Measurements from ENCODE around the gene CSGALNACT2. TPM values are rescaled to one million over a fixed set of nuclear protein-coding genes. Genes with fewer than 3 reads are reported as not detected.
"Not testable (repeated sequence)": the region's sequence is repeated elsewhere in the genome, so short reads cannot be mapped to it uniquely, and the experiment has no call there.

The CSGALNACT2 gene
- total and polyA plus RNA-seq, 12 donors: 5.8 to 19.4 (median 12.3) TPM

- intact Hi-C loops (cut with DNase I): no loop called here
- WGBS, 4 donors: 84 to 89% (median 88%) methylated on average over 7 to 10 of the region's 10 CpGs
- no peak for TF ChIP-seq CTCF (IDR thresholded peaks at IDR 0.05)
- no peak for TF ChIP-seq POLR2A (IDR thresholded peaks at IDR 0.05)
These were observed 47.6 kb upstream of the CSGALNACT2 start for GRCh38 chr10:43090664-43091063.

GRCh38 chr10:43091846-43092245 is 46.4 kb upstream of the CSGALNACT2 start:
- DNase-seq: no peak
- H3K27ac ChIP-seq: no peak overlapping the region
- H3K4me3 ChIP-seq: no peak overlapping the region
- H3K36me3 ChIP-seq (replicated peaks in 1 of 2): no peaks in the 10 kb centered on the region
- intact Hi-C loops (cut with DNase I): no loop called here
- 46 to 60% (median 57%) methylated on average over 3 of the region's 3 CpGs for WGBS, 4 donors
- no peaks in the 10 kb centered on the region for H3K27me3 ChIP-seq
- TF ChIP-seq CTCF (IDR thresholded peaks at IDR 0.05) (no peak), POLR2A (IDR thresholded peaks at IDR 0.05) (no peak)
- H3K4me1 ChIP-seq (replicated peaks in 1 of 2): no peaks in the 10 kb centered on the region
- no peaks in the 10 kb centered on the region for H3K9me3 ChIP-seq (replicated peaks in 1 of 3)

More at GRCh38 chr10:43090664-43091063, 47.6 kb upstream of the CSGALNACT2 start:
- Histone ChIP-seq H3K4me3 (no peak overlapping the region), H3K9me3 (replicated peaks in 1 of 3) (no peaks in the 10 kb centered on the region), H3K36me3 (replicated peaks in 1 of 2) (no peaks in the 10 kb centered on the region), H3K4me1 (replicated peaks in 1 of 2) (no peaks in the 10 kb centered on the region), H3K27me3 (no peaks in the 10 kb centered on the region), H3K27ac (no peak overlapping the region)
- DNase-seq: no peak

DNA sequence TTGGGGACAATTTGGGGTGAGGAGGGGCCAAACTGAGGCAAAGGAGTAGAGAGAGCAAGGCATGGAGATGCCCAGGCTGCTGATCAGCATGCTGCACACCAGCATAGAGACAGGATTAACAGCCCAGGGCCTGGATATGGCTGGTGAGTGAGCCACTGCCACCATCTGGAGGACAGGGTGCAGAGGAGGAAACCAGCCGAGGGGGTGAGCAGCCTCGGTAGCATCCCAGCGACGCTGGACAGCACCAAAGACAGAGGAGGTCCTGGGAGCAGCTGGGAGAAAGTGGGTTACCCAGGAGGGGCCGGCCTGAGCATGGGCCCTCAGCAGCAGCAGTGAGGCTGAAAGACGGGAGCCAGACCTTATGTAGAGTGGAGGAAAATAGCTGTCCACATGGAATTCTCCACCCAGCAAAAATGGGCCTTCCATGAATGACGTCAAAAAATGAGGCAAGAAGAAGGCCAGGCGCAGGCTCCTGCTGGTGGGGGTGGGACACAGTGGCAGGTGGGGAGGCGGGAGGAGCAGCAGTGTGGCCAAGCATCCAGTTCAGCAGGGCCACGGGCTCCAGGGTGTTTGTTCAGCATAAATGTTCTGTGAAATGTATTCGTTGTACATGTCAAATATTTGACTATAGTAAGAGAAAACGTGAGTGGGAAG is 44.7 kb upstream of the CSGALNACT2 start:
- no peak for TF ChIP-seq POLR2A (IDR thresholded peaks at IDR 0.05)
- no peaks in the 10 kb centered on the region for H3K4me1 ChIP-seq (replicated peaks in 1 of 2)
- no peaks in the 10 kb centered on the region for H3K36me3 ChIP-seq (replicated peaks in 1 of 2)
- no peak overlapping the region for H3K27ac ChIP-seq
- H3K27me3 ChIP-seq: no peaks in the 10 kb centered on the region
- 36 to 50% (median 41%) methylated on average over 12 of the region's 12 CpGs for WGBS, 4 donors
- H3K4me3 ChIP-seq: no peak overlapping the region
- intact Hi-C loops (cut with DNase I): no loop called here
- H3K9me3 ChIP-seq (replicated peaks in 1 of 3): no peaks in the 10 kb centered on the region
- DNase-seq: no peak

DNA sequence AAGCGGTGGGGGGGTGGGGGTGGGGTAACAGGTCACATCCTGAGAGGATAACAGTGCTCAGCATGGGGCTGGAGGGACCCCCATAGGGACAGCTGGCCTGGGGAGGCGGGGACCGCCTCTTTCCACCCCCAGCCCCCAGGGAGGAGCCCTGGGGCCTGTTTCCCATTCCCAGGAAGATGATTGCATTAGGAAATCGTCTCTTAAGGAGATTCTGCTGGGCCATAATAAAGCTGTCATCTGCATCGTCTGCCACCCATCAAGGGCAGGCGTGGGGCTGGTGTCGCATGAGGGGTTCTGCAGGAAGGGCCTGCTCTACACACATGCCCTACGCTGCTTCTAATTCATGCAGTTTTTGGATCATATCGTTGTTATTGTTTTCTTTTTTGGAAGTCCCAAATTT is 44.2 kb upstream of the CSGALNACT2 start:
- H3K9me3 ChIP-seq (replicated peaks in 1 of 3): no peaks in the 10 kb centered on the region
- WGBS, 4 donors: 67 to 77% (median 70%) methylated on average over 8 to 9 of the region's 9 CpGs
- no peak for DNase-seq
- H3K27ac ChIP-seq: no peak overlapping the region
- intact Hi-C loops (cut with DNase I): no loop called here
- H3K36me3 ChIP-seq (replicated peaks in 1 of 2): no peaks in the 10 kb centered on the region
- TF ChIP-seq POLR2A (IDR thresholded peaks at IDR 0.05): no peak
- TF ChIP-seq CTCF (IDR thresholded peaks at IDR 0.05): no peak
- H3K4me1 ChIP-seq (replicated peaks in 1 of 2): no peaks in the 10 kb centered on the region
- no peak overlapping the region for H3K4me3 ChIP-seq
- peaks cover 3% of the 10 kb centered on the region for H3K27me3 ChIP-seq

- 82 to 93% (median 87%) methylated on average over 6 of the region's 6 CpGs for WGBS, 4 donors
- H3K27ac ChIP-seq; H3K4me1 ChIP-seq (replicated peaks in 1 of 2); H3K4me3 ChIP-seq; H3K27me3 ChIP-seq; H3K36me3 ChIP-seq (replicated peaks in 1 of 2); DNase-seq; intact Hi-C loops (cut with DNase I); H3K9me3 ChIP-seq (replicated peaks in 1 of 3): not testable (repeated sequence)
These were observed 38.9 kb upstream of the CSGALNACT2 start for GRCh38 chr10:43099339-43099738.

All from adrenal gland (tissue), 12 donors.